Effector CD4-positive, alpha-beta T cell (primary cell): ENCODE measurements around the gene PAK5.
"Not testable (repeated sequence)": the region's sequence is repeated elsewhere in the genome, so short reads cannot be mapped to it uniquely, and the experiment has no call there.

ENCODE experiments used
- DNase-seq: peaks from one replicate; pipeline ENCODE4 v3.0.0-alpha.2; 2020

The PAK5 gene

DNA sequence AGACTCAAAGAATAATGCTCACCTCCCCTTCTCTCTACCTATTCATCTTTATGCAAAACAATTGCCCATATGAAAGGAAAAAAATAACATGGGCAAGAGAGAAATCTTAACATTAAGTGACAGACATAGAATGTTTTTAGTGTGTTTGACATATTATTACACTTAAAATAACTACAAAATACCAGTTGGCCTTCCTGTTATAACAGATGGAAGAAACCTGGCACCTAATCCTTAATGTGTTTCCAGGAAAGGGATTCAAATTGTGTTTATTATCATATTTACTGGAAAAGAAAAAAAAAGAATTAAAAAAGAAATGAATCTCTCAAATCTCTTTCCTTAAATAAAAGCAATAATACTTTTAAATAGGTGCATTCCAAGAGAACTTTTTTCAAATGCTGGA is 165.9 kb downstream of the PAK5 start:
- no peak for DNase-seq

DNA sequence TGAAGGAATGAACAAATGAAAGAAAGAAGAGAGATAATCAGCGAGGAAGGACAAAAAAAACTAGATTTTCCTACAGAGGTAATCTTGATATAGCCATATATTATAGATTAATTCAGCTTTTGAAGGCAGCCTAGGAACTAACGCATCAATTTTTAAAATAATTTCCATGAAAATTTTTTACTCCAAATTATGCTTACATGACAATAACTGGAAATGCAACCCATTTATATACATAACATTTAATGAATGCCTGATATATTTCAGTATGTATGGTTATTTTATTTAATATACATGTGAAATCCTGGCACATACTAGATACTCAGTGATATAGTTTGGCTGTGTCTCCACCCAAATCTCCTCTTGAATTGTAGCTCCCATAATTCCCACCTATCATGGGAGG is 166.8 kb downstream of the PAK5 start:
- DNase-seq: no peak

DNA sequence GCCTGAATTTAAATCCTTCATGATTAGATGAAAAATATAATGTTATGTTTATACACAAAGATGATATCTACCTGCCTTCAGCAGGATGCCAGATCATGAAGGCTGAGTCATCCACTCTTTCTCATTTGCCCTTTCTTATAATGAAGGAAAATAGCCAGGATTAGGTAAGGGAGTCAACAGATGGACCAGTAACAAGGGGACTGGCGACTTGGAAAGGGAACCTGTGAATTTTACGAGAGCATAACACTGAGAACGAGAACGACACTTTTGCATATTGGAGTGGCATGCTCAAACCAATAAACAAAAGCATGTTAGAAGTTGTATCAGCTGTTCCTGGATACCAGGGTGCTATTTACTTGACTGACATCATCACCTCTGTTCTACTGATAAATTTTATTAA is 170.5 kb downstream of the PAK5 start:
- no peak for DNase-seq

DNA sequence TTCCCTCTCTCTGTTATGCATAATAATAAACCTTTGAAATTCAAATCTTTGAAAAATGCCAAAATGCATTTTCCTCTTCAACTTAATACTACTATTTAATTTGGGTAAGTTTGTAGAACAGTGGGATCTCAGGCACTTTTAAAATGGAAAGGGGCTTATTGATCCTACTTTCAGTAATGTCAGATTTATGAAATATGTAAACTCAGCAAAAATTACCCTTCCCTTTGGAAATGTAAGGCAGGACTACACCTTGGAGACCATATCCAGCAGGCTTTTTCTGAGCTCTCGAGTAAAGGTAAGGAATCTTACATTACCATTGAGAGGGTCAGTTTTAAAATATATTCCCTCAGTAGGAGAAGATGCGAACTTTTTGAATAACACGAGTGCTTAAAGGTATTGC is 175.5 kb downstream of the PAK5 start:
- DNase-seq: no peak

DNA sequence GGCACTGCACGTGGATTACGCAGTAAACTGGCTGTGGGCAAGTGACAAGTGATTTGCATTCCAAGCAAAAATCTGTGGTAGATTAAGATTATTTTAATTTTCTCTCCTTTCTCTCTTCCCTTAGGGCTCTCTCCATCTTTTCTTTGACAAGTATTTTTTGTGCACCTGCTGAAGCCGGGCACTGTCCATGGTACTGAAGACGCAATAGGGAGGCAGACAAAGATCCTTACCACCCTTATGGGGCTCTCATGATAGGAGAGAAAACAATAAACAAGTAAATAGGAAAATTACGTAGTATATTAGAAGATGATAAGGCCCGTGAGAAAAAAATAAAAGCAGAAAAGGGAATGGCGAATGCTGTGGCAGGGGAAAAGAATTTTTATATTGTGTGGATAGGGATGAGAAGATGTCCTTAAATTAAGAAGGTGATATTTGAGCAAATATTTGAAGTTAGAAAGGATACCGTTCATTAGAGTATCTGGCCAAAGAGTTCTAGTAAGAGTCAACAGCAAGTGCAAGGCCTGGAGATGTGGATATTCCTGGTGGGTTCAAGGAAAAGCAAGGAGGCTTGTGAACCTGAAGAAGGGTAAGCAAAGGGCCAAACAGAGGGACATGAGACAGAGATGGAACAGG is 178.5 kb downstream of the PAK5 start:
- DNase-seq: no peak

DNA sequence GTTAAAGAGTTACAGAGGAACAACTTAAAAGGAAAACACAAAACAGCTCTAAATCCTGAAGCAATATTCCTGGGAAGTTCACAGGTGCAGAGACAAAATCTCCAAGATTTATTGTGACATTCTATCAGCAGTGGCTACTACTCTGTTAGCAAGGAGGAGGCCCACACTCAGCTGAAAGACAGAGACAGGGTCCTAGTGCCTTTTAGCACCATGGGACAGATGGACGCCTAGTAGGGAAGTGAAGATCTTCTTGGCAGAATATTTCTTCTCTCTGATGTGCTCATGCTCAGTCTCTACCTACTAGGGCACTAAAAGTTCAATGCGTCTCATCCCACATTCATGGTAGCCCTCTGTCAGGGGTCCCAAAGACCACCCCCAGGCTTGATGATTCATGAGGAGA is 191.1 kb downstream of the PAK5 start:
- DNase-seq: no peak

DNA sequence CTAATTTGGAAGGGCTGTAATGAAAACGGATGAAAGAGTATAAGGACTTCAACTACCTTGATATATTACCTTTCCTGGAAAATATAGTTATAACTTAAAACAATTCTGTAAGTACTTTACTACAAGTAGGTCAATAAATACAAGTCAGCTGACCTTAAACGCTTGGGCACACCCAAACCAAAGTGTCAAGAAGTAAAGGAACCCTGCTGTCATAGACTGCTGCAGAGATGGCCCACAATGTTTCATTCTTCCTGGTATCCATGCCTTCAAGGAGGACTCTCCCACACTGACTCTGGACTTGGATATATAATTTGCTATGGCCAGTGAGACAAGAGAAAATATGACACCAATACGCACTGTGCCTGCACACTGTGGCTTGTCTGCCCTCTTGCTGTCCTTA is 192.5 kb downstream of the PAK5 start:
- no peak for DNase-seq

DNA sequence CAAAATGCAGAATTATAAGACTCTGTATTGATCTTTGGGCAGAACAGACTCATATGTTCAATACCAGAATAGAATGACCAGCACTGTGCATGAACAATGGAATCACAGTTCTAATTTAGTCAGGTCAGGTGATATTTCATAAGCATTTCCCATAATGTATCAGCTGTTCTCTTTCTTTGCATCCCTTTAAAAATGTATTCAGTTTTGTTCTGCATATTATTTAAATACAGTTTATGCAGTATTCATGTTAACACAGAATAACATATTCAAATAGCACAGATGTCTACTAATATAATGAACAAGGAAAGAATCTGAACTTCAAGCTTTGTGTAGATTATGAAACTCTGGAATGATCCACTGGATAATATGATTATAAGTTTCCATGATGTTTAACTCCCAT is 196.0 kb downstream of the PAK5 start:
- DNase-seq: no peak

DNA sequence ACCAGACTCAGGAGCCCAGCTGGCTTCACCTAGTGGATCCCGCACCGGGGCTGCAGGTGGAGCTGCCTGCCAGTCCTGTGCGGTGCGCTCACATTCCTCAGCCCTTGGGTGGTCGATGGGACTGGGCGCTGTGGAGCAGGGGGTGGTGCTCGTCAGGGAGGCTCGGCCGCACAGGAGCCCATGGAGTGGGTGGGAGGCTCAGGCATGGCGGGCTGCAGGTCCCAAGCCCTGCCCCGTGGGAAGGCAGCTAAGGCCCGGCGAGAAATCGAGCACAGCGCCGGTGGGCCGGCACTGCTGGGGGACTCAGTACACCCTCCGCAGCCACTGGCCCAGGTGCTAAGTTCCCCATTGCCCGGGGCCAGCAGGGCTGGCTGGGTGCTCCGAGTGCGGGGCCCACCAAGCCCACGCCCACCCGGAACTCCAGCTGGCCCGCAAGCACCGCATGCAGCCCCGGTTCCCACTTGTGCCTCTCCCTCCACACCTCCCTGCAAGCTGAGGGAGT is 197.3 kb downstream of the PAK5 start:
- DNase-seq: not testable (repeated sequence)

DNA sequence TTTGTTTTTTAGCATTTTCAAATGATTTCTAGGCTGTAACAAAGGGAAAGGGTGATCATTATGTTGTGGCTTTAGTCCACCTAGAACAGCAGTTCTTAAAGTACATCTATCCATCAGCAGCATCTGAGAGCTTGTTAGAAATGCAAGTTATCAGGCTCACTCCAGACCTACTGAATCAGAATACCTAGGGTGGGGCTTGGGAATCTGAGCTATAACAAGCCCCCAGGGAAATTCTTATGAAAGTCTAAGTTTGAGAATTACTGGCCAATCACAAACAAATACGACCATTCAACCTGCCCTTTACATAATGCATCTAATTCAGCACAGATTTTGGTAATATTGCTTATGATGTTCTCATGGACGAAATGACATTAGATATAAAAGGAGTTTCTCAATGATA is 201.0 kb downstream of the PAK5 start:
- DNase-seq: no peak

DNA sequence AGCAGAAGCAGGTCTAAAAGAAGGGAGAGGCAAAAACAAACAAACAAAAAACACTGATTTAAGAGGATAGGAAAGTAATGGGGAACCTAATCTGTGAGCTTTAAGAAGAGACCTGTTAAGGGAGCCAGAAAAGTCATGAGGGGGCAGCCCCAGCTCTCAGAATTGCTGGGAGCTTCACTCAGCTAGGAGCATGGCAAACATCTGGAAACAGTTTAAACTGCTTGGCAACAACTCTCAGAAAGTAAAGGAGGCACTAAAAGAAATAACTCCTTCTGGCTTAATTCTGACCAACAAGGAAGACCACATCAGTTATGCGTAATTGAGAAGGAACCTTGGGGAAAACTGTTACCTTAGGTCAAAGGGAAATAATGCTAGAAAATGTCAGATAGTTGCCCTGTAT is 203.1 kb downstream of the PAK5 start:
- DNase-seq: no peak

DNA sequence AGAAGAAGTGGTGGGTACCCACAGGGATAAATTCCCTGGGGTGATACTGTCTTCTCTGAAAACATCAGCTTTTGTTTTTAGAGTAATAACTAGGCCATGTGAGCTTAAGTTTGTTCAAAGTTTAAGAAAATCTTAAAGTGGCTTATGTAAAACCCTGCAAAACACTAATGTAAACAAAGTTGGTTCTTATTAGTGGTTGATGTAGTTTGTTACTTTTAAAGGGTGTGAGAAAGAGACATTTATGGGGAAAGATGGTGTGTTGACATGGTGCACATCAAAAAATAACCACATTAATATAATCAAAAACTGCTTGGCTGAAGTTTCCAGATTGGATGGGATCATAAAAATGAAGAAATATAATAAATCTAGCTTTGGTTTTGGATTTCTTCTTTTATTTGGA is 204.5 kb downstream of the PAK5 start:
- DNase-seq: no peak

DNA sequence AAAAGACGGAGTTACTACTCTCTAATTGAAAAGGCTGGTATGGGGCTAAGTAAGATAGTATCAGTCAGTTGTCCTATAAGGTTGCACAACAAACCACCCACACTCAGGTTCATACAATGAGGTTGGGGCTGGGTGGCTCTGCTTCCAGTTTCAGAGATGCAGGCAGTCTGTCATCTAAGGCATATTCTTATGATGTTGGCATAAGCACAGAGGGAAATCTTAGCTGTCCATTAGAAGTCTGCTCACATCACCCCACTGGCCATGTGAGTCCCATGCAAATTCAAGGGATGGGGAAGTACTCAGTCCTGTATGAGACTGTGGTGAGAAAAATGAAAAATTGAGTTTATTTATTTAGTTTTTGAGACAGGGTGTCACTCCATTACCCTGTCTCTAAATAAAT is 205.9 kb downstream of the PAK5 start:
- DNase-seq: no peak

DNA sequence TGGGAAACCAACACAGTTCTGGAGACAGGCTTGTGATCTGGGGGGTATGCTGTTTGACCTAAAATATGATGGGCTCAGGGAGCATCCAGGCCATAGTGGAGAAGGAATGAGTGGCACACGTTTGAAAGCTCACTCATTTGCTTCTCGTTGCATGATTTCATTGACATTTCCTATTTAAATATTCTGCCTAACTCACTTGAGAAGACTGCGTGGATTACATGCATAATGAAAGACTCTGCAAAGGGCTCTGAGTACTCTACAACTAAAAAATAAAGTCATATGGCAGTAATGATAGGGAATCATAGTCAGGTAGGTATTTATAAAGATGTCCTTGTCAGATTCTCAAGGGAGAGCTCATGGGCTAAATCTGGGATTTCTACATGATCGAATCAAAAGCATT is 206.6 kb downstream of the PAK5 start:
- DNase-seq: no peak

DNA sequence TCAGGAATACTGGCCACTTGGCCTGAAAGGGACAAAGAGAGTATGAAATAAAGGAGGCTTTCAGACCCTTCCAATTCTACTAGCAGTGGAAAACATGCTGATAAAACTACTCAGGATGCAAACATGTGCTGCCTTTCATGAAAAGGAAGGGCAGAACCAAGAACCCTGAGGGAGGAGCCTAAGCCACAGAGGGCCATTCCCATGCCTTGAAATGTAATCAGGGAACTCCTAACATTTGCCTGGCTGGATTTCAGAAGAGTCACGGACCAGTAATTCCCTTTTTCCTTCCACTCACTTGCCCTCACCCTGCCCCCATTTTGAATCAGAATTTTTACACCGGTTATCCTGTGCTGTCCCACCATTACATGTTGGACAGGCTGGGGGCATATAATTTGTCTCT is 208.3 kb downstream of the PAK5 start:
- DNase-seq: no peak

DNA sequence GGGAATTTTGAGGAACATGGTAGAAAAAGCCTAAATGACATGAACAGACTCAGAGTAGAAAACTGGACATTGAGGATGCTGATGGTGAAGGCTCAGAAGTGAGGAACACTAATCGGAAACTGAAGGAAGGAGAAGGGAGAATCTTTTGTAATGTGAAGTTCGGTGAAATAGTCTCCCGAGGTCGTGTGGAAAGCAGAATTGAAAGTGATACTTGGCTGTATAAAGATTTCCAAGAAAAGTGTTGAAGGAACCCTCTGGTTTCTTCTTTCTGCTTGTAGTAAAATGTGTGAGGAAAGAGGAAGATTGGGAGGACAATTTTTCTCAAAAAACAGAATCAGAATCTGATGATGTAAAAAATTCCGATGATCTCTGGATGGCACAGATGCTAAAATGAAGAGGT is 209.0 kb downstream of the PAK5 start:
- DNase-seq: no peak

DNA sequence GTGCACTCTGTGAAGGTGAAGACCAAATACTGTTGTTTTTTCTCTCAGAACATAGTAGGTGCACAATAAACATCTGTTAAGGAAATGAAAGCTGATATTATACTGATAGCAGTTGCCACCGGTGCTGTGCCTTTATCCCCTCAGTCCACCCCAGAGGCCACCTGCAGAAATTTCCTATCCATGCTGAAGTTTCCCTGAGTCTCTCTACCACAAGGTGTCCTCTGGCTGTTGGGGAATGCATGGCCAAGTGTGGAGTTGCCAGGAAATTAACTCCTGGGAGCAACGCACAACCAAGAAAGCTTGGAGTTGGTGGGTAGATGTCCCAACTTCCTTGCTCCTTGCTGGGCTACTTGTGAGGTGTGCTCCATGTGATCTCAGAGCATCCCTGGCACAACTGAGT is 210.3 kb downstream of the PAK5 start:
- no peak for DNase-seq

DNA sequence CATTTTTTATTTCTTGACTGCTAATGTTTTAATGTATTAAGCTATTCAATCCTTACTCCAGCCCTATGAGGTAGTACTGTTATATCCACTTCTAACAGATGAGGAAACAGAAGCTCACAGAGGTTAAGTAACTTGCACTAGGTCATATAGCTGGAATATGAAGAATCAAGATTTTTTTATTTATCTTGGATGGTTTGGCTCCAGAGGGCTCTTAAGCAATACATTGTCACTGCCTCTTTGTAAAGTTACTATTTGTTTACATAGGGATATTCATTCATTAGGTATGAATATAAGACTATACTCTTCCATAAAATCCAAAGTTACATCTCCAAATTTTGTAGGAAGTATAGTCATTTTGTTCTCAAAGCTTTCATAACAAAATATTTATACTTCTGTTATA is 210.7 kb downstream of the PAK5 start:
- no peak for DNase-seq

DNA sequence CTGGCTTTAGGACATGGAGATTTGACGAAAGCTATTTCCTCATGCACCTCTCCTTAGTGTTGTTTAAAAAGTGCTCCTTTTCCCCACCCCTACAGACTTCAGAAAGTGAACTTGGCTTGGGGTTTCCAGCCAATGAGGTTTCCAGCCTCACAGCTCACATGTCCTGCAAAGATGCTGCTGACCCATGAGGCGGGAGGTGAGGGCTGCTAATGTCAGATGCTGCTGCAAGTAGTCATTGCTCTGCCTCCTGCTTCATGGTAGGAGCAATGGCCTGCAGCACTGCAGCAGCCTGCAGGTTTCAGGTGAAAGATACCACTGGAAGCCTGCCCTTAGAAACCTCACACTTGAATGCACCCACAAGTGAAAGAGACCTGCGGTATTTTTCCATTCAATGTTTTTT is 211.7 kb downstream of the PAK5 start:
- DNase-seq: no peak

DNA sequence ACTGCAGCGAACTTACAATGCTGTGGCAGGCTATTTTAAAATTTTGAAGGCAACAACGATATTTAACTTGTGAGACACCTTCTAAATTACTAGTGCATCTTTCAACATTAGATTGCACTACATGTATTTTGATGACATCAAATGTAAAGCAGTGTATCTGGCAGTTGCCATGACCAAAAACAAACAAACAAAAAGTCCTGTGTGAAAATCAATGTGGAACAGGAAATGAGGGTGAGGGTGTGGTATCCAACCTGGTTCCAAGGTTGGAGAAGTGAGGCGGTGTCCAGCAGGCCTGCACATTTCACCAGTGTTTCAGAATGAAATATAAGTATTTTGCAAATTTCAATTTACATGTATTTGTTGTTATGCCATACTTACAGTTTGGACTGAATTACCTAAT is 212.5 kb downstream of the PAK5 start:
- no peak for DNase-seq

DNA sequence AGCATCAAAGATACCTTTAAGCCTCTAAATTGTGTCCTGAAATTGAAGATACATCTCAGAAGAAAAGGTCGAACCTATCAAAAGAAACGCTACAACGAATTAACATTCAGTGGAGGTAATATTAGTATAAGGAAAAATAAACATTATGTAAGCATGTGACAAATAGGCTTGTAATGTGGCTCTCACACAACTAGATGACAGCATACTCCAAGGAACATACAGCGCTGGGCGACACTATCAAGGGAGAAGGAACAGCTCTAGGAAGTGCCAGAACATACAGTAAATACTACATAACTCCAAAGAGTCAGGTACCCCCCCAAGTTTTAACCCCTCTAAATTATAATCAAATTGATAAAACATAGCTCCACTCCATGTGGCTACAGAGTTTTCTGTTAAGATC is 220.9 kb downstream of the PAK5 start:
- no peak for DNase-seq

DNA sequence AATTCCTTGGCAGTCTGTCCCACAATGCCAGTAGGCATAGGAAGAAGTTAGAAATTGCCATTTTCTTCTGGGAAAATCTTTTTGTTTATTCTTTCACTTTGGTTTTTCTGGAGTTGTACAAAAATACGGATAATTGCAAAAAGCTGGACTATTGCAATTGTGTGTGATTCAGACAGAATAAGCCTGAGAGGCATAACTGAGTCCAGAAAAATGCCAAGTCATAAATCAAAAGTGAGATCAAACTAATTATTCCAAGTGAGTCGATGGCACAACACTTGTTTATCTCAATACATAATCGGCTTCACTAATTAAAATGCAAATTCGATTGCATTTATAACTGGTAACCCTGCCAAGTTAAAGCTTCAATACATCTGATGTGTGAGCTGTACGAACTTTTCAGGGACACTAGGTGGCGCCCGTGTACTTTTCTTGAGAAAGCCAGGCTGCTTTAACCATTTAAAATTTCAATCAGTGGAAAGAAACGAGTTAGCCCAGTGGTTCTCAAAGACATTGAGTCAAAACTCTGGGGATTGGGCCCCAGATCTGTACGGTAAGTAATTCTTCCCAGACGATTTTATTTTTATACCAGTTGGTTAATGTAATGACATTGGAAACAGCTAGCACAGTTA is 221.9 kb downstream of the PAK5 start:
- no peak for DNase-seq

DNA sequence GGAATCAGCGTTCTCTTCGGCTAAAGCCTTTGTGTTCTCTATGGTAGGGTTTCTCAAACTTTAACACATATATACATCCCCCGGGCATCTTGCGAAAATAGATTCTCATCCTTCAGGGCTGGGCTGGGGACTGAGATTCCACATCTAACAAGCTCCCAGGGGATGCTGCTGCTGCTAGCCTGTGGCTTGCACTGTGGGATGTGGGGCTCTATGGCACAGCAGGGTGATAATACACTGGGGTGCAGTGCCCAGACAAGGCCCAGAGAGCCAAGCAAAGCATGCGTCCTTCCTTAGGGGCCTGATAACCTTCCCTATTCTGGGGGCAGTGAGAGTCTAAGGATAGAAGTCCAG is 222.4 kb downstream of the PAK5 start:
- no peak for DNase-seq

DNA sequence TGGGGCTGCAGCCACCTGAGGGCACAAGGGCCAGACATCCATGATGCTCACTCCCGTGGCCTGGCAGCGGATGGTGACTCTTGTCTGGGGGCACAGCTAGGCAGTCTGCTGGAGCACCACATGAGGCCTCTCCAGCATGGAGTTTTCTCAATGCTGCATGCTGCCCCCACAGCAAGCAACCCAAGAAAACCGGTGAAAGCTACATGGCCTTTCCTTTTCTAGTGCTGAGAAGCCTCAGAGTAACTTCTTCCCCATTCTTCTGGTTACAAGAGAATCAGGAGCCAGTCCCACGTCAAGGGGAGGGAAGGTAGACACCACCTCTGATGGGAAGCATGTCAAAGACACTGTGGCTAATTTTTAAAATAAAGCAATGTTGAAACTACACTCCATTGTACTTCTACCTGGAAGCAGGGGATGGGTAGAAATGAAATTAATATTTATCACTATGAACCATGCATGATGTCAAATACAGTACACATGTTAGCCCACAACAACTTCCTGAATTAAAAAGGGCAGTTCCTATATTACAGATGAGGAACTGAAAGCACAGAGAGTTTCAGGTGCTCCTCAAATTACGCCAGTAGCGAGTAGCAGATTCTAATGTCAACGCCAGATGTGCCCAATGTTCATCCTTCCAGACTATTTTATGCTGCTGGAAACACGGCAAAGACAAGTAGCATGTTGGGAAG is 223.0 kb downstream of the PAK5 start:
- DNase-seq: no peak

DNA sequence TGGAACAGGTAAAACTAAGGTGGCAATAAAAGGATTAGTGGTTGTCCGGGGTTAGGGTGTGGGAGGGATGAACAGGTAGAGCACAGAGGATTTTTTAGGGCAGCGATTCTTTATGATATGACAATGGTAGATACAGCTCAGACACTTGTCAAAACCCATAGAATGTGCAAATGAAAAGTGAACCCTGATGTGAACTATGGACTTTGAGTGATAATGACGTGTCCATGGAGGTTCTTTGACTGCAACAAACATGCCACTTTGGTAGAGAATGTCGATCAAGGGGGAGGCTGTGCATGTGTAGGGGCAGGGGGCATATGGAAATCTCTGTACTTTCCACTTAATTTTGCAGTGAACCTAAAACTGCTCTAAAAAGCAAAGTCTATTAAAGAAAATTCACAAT is 223.8 kb downstream of the PAK5 start:
- DNase-seq: no peak
